T-helper 1 cell treated with Interleukin-12 subunit alpha and Interleukin-12 subunit beta and Interleukin-4 antibody, amounts not matched to agents 30 ng/mL and 1 ng/mL, for 36 hours (primary cell): Measurements from ENCODE around the gene ALMS1. TPM values are rescaled to one million over a fixed set of nuclear protein-coding genes. Genes with fewer than 3 reads are reported as not detected.
"Not testable (repeated sequence)": the region's sequence is repeated elsewhere in the genome, so short reads cannot be mapped to it uniquely, and the experiment has no call there.

Source experiments
- intact Hi-C: fragments of 100-400 bp; cut with micrococcal nuclease; formaldehyde crosslinking; loops from one replicate; pipeline ENCODE4 v1.15.1; 2024
- total RNA-seq: library from RNA; stranded (reverse); gene quantifications from 2 replicates; pipeline ENCODE4 v1.2.3, GENCODE V29; 2022

The ALMS1 gene
- total RNA-seq, 1 donor from 2014 or later, result 16.1 TPM

DNA sequence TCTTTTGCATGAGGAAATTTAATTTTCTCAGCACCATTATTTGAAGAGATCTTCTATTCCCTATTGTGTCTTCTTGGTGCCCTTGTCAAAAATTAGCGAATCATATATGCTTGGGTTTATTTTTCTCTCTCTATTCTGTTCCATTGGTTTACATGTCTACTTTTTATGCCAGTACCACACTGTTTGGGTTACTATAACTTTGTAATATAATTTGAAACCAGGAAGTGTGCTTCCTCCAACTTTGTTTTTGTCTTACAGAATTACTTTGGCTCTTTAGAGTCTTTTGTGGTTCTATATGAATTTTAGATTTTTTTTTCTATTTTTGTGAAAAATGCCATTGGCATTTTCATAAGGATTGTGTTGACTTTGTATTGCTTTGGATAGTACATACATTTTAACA lies 17.6 kb downstream of the ALMS1 start:
- intact Hi-C loops, result no loop called here

- intact Hi-C loops, result no loop called here
These were observed 18.8 kb downstream of the ALMS1 start for GRCh38 chr2:73404409-73404808.

GRCh38 chr2:73406996-73407395 lies 21.4 kb downstream of the ALMS1 start:
- intact Hi-C loops, result no loop called here

DNA sequence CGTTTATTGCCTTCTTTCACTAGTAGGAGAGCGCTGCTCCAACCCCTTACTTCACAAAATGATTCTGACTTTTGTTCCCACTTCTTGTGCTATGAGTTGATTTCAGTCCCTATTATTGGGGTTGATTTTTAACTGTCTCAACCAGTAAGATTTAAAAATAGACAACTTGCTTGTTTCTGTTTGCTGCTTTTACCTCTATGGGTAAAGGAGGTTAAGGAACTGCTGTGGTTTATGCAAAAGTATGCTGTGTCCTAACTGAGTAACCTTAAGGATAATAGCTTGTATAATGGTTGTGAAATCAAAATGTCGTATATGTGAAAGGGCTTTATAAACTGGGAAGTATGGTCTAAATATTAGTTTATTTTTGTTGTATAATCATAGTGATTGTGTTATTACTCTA lies 22.6 kb downstream of the ALMS1 start:
- intact Hi-C loops, result no loop called here

- intact Hi-C loops, result no loop called here
These were observed 29.1 kb downstream of the ALMS1 start for GRCh38 chr2:73414696-73415095.

DNA sequence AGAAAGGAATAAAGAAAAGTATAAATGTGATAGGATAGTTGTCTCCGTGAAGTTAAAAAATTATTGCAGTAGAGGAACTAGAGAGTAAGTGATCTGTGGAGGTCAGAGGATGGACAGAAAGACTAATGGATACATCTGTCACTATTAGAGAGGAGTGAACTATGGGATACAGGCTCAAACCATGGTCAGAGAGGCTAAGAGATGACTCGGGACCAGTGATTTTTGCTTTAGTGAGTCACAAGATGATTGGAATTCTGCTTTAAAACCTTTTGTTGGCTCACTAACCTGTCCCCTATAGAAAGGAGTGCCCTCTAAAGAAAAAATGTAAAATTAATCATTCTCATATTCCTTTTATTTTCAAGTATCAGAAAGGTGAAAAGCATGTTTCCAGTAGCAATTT lies 30.3 kb downstream of the ALMS1 start:
- intact Hi-C loops, result no loop called here

DNA sequence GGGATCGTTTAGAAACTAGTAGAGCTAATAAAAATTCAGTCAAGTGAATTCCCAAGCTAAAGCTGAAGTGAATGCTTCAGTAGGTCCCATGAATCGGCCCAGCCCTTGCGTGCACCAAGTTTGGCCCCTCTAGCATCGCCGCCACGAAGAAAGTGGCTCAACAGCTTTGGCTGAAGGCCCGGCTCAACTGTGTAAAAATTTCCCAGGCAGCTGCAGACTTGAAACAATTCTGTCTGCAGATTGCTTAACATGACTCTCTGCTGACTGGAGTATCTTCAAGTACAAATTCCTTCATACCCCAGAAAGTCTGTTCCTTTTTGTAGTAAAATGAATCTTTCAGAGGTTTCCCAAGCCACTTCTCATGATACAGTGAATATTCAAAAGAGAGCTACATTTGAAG lies 32.7 kb downstream of the ALMS1 start:
- intact Hi-C loops, result no loop called here

DNA sequence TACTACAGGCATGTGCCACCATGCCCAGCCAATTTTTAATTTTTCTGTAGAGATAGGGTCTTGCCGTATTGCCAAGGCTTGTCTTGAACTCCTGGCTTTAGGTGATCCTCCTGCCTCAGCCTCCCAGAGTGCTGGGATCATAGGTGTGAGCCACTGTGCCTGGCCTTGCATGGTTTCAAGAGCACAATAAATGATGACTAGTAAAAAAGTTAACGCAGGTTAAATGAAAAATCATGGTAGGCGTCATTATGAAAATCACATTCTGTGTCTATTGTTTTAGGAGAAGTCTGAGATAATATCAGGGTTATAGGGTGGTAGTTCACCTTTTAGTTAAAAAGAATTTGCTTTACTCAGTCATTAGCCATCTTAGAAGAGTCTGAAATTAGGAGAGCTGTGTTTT lies 38.3 kb downstream of the ALMS1 start:
- intact Hi-C loops, result no loop called here

DNA sequence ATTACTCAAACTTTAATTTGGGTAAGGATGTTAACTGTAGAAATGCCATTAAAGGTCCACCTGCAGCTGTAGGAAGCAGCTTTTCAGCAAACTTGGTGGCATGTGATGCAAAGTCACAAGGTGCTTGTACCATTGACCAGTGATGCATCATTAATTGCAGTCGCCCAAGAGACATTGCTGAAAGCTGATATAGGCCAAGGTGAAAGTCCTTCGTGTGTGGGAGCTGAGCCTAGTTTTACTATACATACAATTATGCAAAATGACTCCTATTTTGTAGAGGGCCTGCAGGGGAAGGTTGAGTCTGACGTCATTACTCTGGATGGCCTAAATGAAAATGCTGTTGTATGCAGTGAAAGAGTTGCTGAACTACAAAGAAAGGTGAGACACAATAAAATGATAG lies 40.5 kb downstream of the ALMS1 start:
- intact Hi-C loops, result no loop called here

- intact Hi-C loops, result no loop called here
These were observed 50.4 kb downstream of the ALMS1 start for GRCh38 chr2:73436019-73436418.

- intact Hi-C loops, result no loop called here
These were observed 58.6 kb downstream of the ALMS1 start for GRCh38 chr2:73444202-73444601.

DNA sequence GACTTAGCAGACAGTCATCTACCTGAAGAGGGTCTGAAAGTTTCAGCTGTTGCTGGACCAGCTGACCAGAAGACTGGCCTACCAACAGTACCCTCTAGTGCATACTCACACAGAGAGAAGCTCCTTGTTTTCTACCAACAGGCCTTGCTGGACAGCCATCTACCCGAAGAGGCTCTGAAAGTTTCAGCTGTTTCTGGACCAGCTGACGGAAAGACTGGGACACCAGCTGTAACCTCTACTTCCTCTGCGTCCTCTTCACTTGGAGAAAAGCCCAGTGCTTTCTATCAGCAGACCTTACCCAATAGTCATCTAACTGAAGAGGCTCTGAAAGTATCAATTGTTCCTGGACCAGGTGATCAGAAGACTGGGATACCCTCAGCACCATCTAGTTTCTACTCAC lies 63.2 kb downstream of the ALMS1 start:
- intact Hi-C loops, result no loop called here

DNA sequence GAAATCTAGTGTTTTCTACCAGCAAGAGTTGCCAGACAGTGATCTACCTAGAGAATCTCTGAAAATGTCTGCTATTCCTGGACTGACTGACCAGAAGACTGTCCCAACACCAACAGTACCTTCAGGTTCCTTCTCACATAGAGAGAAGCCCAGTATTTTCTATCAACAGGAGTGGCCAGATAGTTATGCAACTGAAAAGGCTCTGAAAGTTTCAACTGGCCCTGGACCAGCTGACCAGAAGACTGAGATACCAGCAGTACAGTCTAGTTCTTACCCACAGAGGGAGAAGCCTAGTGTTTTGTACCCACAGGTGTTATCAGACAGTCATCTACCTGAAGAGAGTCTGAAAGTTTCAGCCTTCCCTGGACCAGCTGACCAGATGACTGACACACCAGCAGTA lies 63.8 kb downstream of the ALMS1 start:
- intact Hi-C loops, result no loop called here

DNA sequence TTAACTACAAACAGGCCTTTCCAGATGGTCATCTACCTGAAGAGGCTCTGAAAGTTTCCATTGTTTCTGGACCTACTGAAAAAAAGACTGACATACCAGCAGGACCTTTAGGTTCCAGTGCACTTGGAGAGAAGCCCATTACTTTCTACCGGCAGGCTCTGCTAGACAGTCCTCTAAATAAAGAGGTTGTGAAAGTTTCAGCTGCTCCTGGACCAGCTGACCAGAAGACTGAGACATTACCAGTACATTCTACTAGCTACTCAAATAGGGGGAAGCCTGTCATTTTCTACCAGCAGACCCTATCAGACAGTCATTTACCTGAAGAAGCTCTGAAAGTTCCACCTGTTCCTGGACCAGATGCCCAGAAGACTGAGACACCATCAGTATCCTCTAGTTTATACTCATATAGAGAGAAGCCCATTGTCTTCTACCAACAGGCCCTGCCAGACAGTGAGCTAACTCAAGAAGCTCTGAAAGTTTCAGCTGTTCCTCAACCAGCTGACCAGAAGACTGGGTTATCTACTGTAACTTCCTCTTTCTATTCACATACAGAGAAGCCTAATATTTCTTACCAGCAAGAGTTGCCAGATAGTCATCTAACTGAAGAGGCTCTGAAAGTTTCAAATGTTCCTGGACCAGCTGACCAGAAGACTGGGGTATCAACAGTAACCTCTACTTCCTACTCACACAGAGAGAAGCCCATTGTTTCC lies 65.8 kb downstream of the ALMS1 start:
- intact Hi-C loops, result no loop called here

GRCh38 chr2:73457982-73458381 lies 72.3 kb downstream of the ALMS1 start:
- intact Hi-C loops, result no loop called here

GRCh38 chr2:73462388-73462787 lies 76.8 kb downstream of the ALMS1 start:
- intact Hi-C loops, result not testable (repeated sequence)

DNA sequence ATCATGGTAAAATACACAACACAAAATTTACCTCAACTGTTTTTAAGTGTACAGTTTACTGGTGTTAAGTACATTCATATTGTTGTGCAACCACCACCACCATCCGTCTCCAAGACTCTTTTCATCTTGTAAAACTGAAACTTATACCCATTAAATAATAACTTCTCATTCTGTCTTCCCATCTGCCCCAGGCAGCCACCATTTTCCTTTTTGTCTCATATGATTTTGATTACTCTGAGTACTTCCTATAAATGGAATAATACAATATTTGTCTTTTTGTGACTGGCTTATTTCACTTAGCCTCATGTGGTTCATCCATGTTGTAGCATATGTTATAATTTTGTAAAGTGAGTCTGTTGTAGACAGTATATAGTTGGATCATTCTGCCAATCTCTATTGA lies 82.7 kb downstream of the ALMS1 start:
- intact Hi-C loops, result no loop called here

- intact Hi-C loops, result not testable (repeated sequence)
These were observed 98.2 kb downstream of the ALMS1 start for GRCh38 chr2:73483874-73484273.

DNA sequence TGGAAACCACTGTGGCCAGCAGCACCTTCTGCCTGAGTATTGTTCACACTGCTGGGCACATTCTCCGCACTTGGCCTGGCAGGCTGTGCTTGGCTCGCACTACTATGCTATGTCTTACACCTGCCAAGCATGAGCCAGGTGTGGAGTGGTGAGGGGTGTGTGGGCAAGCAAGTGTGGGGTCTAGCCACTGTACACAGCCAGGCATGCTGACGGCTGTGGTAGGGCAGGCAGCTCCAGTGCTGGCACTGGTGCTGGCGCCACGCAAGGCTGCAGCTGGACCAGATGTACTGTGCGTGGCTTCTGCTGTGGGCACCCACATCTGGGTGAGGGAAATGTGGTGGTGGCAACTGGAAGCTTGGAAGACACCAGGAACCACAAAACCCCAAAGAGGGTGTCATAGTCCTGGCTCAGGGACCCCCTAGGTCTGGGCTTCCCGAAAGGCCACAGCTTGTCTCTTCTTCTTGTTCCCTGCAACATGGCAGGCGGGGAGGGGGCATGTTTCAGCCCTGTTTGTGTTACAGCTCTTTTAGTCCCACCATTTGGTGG lies 101.5 kb downstream of the ALMS1 start:
- intact Hi-C loops, result no loop called here

DNA sequence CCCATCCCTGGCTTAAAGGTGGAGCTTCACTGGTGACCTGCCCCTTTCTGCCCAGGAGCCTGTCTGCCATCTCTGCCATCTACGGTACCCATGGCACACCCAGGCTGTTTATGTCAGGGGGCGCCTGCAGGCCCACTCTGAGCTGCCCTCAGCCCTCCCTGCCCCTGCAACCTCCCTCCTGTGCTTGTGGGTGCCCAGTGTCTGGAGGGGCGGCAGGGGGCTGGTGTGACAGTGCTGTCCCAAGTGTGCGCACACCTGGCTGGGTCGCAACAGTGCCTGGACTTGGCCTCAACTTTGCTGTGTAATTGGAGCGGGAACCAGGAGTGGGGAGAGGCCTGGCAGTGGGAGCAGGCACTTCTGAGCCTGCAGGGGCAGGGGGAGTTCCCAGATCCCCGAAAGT lies 102.4 kb downstream of the ALMS1 start:
- intact Hi-C loops, result no loop called here

DNA sequence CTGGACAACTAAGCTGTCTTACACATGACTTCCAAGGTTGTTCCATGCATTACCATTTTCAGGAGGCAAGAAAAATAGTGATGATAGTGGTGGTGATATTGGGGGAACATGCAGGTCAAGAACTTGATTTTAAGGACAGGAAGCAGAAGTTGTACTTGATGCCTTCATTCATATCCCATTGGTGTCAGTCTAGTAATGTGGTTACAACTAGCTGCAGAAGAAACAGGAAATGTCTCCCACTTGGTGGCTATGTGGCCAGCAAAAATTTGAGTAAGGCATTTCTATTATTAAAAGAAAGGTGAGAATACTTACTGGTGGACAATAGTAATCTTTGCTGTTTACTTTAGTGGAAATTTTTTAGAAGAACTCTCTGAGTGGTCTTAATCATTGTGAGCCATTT lies 103.4 kb downstream of the ALMS1 start:
- intact Hi-C loops, result no loop called here

DNA sequence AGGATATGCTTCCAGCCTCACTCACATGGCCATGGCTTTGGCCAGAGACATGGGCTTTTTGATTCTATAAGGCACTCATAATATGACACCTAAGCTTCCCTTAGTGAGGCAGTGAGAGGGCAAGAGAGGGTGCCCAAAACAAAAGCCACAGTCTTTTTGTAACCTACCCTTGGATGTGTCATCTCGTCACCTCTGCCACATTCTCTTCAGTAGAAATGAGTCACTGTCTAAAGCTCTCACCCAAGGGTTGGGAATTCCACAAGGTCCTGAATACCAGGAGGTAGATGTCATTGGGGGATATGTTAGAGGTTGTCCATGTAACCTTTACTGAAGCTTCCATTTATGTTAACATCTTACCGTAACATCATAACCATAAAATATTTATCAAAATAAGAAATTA lies 108.4 kb downstream of the ALMS1 start:
- intact Hi-C loops, result no loop called here

DNA sequence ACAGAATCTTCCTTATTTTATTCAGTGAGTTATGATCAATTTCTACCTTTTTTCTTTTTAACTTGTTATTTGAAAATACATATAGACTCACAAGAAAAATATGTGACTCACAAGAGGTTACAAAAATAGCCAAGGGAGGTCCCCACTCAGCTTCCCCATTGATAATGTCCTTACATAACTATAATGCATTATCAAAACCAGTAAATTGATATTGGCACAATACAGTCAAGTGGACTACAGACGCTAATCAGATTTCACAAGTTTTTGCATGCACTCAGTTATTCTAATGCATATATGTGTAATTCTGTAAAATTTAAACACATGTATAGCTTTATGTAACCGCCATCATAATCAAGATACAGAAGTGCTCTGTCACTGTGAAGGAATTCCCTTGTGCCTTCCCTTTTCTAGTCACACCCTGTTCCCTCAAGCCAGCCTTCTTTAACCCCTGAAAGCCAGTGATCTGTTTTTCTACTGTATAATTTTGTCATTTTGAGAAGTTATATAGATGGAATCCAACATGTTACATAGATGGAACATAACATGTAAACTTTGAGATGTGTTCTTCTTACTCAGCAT lies 118.4 kb downstream of the ALMS1 start:
- intact Hi-C loops, result no loop called here
